HG03108 (cell line): ENCODE data around the gene XAGE3.
"Not testable (repeated sequence)": the region's sequence is repeated elsewhere in the genome, so short reads cannot be mapped to it uniquely, and the experiment has no call there.

Experiments used
- ATAC-seq: cut with Tn5 transposase; IDR thresholded peaks from one replicate; pipeline ENCODE4 v1.9.1; 2021; ENCODE audit warnings: moderate library complexity; ENCODE audit not compliant: unreplicated experiment

Gene XAGE3

GRCh38 chrX:52867610-52868348 is at the start of gene XAGE3:
Gene XAGE3 (minus strand): TSS chrX:52868083. CDS start chrX:52867133, 950 bp downstream.
- no peak for ATAC-seq

DNA sequence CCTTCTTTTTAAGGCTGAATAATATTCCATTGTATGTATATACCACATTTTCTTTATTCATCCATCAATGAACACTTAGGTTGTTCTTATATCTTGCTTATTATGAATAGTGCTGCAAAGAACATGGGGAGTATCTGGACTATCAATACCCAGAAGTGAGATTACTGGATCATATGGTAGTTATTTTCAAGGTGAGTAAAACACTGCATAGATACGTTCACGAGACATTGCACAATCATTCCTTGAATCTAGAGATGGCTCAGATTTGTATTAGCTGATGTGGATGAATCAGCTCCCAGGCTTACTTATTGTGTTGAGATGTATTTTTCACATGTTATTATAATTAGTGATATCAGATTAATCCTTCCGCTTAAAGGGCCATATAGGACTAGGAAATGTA is 46.8 kb upstream of the XAGE3 start:
- not testable (repeated sequence) for ATAC-seq

DNA sequence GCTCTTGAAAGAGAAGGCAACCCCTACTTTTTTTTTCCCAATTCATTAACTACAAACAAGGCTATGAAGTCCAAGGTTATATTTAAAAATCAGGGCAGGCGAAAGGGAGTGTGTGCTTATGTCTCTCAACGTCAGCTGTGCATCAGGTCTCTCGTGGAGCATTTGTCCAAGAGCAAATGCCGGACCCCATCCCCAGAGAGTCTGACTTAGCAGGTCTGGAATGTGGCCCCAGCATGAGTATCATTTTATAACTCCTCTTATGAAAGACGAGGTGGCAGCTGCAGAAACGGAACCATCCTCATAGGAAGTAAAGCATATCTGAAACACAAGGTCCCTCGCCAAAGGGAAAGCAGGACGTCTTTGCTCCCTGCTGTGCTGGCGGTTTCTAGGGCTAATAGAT is 45.8 kb upstream of the XAGE3 start:
- ATAC-seq: not testable (repeated sequence)

DNA sequence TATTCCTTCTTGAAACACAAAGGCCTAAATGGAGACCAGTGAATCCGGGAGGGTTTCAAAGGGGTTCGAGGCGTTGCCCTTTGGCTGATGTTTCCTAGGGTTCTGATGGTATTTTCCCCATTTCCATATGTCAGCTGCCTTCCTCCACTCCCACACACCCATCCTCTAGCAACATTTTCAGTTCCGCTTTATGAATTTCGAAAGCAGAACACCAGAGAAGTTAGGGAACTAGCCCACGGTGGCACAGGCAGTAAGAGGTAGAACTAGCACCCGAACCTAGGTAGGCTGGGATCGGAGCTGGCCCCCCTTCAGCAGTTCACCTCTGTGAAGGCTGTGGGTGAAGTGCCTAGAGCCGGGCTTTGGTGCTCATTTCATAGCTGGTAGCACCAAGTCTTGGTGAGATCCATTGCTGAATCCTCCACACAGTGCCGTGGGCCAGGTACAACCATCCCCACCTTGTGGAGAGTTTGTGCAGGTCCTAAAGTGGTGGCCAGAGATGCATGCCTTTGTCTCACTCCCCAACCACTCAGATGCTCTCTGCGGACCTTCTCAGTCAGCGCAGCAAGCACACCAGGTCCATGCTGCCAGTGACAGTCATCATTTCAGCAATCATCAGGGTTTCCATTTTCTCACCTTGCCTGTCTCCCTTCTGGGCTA is 41.6 kb upstream of the XAGE3 start:
- ATAC-seq: not testable (repeated sequence)

GRCh38 chrX:52907900-52908299 is 40.0 kb upstream of the XAGE3 start:
- not testable (repeated sequence) for ATAC-seq

DNA sequence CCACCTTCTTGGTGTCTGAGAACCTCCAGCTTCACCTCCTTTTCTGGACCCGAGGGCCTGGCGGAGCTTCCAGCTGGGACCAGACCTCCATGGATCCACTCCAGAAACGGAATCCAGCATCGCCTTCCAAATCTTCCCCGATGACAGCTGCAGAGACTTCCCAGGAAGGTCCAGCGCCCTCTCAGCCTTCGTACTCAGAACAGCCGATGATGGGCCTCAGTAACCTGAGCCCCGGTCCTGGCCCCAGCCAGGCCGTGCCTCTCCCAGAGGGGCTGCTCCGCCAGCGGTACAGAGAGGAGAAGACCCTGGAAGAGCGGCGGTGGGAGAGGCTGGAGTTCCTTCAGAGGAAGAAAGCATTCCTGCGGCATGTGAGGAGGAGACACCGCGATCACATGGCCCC is 39.3 kb upstream of the XAGE3 start:
- ATAC-seq: not testable (repeated sequence)

- ATAC-seq: not testable (repeated sequence)
These were observed 38.2 kb upstream of the XAGE3 start for GRCh38 chrX:52906072-52906471.

GRCh38 chrX:52905531-52905930 is 37.6 kb upstream of the XAGE3 start:
- ATAC-seq: not testable (repeated sequence)

DNA sequence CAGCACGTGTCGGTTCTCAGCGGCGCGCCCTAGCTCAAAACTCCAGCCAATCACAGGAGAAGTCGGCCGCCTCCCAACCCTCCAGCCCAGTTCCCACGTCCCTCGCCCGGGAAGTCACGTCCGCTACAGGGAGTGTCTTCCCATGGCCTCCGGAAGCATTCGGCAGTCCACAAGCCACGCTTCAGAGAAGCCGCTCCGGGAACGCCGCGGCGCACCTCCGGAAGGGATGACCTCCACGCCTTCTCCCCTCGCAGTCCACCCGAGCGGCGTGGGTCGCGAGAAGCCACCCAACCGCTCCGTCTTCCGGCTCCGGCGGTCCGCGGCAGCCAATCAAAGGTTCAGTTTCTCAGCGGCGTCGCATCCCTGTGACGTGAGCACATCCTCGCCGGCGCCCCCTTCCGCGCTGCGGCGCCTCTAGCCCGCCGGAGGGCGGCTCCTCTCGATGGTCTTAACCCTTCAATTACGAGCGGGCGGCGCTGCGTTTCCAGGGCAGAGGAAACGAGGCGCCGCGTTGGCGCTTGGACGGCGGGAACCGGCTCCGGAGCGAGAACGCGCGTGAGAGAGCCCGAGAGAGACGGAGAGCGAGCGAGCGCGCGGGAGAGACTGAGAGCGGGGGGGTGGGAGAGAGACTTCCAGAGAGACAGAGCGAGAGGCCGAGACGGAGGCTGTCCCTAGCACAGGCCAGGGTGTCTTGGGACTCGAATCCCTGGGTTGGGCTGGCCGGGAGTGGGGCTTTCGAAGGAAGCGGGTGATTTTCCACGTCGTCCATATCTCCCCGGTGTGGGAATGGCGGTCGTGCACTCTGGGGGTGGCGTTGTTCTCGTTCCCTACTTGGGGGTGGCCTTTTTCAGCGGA is 29.2 kb upstream of the XAGE3 start, which contains the start of gene FAM156B:
TSS of gene FAM156B (plus strand) at position 476 of the 855 bp plus-strand sequence. CDS start 9,896 bp downstream, outside the sequence.
- ATAC-seq: peak; percentile 73

DNA sequence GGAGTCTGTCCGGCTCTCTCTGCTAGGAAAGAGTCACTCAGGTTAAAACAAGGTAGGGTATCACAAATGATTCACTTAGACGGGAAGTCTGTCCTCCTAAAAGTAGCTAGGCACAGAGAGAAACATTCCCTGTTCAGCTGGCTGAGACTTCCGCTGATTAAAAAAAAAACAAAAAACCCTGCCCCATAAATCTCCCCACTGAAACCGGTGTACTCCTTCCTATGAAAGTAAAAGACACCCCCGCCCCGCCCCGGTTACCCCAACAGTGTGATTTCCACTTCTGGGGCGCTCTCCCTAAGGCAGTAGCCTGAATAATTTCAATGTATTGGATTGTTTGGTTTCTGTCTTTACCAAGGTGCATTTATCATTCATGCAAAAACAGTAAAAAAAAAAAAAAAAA is 28.6 kb upstream of the XAGE3 start:
- ATAC-seq: peak; percentile 21

GRCh38 chrX:52888090-52888489 is 20.2 kb upstream of the XAGE3 start:
- not testable (repeated sequence) for ATAC-seq

DNA sequence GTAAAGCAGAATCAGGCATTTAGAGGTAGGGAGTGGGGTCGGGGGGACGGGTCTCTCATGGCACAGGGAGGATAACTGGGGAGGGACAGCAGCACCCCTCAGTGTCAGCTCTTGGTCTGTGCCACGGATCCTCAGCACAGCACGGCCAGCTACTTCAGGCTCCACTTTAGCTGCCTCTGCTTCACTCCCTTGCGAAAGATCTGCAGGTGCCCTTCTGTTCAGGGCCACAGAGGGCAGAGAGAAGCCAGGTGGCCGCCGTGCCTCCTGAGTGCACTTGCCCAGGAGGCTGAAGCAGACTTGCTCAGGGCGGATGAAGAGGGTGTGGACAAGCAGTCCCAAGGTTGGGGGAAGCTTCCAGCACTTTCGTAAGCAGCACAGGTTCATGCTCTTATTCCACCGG is 19.6 kb upstream of the XAGE3 start:
- not testable (repeated sequence) for ATAC-seq

GRCh38 chrX:52876386-52876785 is 8.5 kb upstream of the XAGE3 start:
- ATAC-seq: not testable (repeated sequence)

- not testable (repeated sequence) for ATAC-seq
These were observed 7.6 kb upstream of the XAGE3 start for GRCh38 chrX:52875436-52875835.

DNA sequence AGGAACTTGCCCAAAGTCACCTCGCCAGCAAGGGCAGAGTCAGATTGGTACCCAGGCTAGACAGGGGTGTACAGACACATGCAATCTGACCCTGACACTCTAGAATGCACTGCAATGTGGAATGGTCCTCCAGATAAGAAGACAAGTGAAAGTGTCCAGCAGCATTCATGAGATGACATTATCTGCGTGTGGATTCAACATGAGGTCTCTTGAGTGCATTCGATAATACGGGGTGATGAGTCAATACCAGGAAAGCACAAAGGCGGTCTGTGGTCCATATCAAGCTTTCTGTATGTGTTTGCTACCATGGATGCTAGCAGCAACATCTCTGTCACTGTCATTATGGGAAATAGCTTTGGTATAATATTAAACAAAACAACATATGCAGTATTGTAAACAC is 6.8 kb upstream of the XAGE3 start:
- ATAC-seq: no peak

DNA sequence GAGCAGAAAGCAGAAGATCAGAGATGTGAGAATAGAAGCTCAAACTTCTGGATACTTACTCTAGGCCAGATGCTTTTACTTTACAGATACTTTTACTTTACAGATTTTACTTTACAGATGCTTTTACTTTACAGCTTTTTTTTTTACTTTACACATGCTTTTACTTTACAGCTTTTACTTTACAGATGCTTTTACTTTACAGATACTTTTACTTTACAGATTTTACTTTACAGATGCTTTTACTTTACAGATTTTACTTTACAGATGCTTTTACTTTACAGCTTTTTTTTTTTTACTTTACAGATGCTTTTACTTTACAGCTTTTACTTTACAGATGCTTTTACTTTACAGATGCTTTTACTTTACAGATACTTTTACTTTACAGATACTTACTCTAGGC is 5.9 kb upstream of the XAGE3 start:
- not testable (repeated sequence) for ATAC-seq

DNA sequence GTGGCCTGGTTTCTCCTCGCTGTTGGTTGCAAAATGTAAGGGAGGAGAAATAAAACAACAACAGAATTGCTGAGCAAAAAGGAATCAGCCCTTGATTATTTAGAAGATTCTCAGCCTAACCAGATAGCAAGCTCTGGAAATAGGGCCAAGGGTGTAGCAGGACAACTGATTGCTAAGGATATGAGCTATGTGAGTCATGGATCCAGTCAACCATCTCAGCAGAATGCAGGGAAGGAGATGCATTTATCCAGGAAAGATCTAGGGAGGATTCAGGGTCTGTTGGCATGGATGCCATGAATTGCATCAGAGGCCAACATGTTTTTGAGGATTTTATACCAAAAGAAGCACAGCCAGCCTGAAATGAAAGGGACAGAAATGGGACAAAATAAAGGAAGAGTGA is 2.2 kb upstream of the XAGE3 start:
- ATAC-seq: no peak

DNA sequence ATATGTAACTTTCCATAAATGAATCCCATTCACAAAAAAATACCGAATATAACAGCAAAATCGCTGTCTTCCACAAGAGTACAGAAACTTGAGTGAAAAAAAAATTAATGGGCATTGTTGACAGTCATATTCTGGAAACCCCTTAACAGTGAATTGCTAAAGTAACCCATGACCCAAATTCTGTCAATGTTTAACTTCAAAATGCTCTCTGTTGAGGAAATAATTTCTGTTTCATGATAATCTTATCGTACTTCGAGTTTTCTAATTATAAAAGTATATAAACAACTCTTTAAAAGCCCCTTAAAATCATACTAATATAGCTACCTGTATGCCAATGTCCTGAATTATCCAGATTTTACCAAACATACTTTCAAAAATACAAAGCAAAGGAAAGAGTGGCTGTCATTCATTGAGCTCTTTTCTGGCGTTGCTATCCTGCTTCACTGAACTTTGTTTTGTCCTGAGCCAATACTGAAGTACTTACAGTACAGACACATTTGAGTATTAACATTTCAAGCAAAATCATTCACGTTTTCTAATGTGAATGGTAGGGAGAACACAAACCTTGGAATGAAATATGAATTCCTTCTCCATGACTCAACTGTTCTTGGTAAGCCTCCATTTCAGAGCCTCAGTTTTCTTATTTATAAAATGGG is 2.4 kb downstream of the XAGE3 start:
- no peak for ATAC-seq

DNA sequence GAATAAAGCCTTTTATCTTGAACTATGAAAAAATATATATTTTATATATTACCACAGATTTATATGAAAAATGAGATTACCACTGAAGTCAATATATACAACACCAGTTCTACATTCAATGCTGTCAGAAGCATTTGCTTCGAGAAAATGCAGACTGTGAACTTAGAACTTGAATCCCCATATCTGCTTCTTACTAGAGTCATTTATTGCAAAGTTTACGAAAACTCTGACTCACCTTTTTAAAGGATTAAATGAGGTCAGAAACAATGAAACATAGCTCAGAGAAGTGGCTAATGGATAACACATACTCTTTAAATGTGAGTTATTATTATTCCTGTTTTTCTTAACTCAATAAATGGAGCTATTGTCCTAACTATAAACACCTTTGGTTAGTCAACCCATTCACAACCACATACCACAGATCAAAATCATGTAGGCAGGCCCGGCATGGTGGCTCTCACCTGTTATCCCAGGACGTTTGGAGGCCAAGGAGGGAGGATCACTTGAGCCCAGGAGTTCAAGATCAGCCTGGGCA is 10.8 kb downstream of the XAGE3 start:
- ATAC-seq: not testable (repeated sequence)

GRCh38 chrX:52852110-52852860 is 15.6 kb downstream of the XAGE3 start:
- no peak for ATAC-seq
